GM19025 (cell line): Measurements from ENCODE around the gene HTR3C.
"Not testable (repeated sequence)": the region's sequence is repeated elsewhere in the genome, so short reads cannot be mapped to it uniquely, and the experiment has no call there.

Source experiments
- ATAC-seq: cut with Tn5 transposase; IDR thresholded peaks from one replicate; pipeline ENCODE4 v1.9.1; 2021; ENCODE audit warnings: mild to moderate bottlenecking, low read depth, moderate library complexity; ENCODE audit not compliant: unreplicated experiment

Gene HTR3C

DNA sequence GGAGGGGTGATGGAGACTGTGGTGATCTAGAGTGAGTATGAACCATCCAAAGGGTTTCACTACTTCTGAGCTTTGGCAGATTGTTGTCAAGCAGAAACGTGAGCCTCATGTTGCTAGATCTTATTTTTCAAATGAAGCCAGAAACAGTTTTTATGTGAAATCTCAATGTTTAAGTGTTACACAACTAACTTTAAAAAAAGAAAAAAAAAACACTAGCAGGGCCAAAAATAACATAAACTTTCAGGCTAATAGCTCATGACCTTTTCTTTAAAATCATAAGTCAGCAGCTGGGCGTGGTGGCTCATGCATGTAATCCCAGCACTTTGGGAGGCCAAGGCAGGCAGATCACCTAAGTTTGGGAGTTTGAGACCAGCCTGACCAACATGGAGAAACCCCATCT, 23.4 kb upstream of the HTR3C start:
- no peak for ATAC-seq

DNA sequence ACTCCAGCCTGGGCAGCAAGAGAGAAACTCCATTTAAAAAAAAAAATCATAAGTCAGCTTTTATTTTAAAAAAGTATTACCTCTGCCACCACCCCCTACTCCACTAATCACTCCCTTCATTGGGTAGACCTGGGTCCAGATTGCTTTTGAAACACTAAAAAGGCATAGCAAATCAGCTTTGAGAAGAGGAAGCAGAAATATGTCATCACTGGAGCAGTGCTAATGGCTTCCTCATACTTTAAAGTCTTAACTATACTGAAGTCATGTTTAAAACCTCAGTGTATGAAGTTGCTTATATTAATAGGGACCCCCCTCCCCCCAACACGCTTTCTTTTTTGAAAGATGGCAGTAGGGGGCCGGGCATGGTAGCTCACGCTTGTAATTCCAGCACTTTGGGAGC, 22.3 kb upstream of the HTR3C start:
- ATAC-seq, result no peak

GRCh38 chr3:184031187-184031792, 21.6 kb upstream of the HTR3C start, which contains the start of gene HTR3D:
Gene HTR3D, plus strand, starts transcription at chr3:184031742. Its CDS starts 0 bp downstream, at chr3:184031742.
- no peak for ATAC-seq

GRCh38 chr3:184037816-184038215, 15.0 kb upstream of the HTR3C start:
- ATAC-seq, result no peak

DNA sequence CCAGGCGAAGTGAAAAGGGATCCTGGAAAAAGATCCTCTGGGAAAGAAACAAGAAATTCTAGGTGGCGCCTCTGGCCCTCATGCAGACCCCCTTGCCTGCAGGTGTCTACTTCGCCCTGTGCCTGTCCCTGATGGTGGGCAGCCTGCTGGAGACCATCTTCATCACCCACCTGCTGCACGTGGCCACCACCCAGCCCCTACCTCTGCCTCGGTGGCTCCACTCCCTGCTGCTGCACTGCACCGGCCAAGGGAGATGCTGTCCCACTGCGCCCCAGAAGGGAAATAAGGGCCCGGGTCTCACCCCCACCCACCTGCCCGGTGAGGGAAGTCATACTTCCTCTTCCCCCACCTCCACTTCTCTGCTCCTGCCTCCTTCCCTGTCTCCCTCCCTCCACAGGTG, 14.5 kb upstream of the HTR3C start:
- ATAC-seq, result not testable (repeated sequence)

- ATAC-seq, result no peak
These were observed 13.4 kb upstream of the HTR3C start for GRCh38 chr3:184039414-184039813.

DNA sequence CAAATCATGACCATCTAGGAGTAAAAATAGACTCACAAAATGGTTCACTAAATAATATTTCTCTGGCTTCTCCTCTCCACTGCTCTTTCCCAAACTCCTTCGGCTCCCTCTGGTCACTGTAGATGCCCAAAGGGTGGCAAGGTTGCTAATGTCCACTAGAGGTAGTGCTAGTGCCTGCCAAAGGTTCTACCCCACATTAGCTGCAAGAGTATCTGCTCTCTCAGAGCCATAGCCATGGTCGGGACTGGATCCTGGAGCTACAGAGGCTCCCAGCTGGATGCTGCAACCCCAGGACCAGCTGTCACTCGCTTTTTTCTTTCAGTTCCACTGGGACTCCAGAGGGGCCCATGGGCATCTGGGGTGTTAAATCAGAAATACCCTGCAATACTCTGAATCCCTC, 12.8 kb upstream of the HTR3C start:
- ATAC-seq, result no peak

DNA sequence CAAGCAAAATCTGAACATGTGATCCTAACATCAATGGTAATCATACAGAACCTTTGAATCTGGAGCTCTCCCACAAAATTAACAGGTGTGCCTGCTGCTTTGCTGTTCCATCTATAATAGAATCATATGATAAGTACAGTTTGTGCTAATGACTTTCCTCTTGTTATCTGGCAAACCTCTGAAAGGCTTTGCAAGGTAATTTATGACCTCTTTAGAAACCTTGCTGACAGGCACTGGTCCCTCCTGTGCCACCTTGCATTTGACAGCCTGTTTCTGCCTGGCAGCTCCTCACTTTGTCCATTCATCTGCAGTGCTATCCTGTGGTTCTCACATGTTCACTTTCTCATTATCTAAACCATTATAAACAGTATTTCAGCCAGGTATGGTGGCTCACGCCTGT, 10.2 kb upstream of the HTR3C start:
- no peak for ATAC-seq

DNA sequence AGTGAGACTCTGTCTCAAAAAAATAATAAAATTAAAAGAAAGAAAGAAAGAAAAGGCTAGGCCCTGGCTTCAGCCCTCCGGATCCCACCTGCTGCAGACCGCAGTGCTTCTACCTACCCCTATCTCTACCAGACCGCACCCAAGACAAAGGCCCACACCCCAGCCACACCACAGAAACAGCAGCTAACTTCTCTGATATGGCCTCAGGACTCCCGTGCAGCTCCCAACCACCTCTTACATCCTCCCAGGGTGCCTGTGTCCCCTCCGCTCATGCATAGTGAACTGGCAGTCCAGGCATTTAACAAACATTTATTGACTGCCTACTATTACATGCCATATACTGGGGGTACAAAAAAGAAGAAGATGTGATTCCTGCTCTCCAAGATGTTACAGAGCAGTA, 6.9 kb upstream of the HTR3C start:
- no peak for ATAC-seq

- no peak for ATAC-seq
These were observed 2.5 kb upstream of the HTR3C start for GRCh38 chr3:184050217-184050847.

- ATAC-seq, result no peak
These were observed 5.2 kb downstream of the HTR3C start for GRCh38 chr3:184058029-184058428.

DNA sequence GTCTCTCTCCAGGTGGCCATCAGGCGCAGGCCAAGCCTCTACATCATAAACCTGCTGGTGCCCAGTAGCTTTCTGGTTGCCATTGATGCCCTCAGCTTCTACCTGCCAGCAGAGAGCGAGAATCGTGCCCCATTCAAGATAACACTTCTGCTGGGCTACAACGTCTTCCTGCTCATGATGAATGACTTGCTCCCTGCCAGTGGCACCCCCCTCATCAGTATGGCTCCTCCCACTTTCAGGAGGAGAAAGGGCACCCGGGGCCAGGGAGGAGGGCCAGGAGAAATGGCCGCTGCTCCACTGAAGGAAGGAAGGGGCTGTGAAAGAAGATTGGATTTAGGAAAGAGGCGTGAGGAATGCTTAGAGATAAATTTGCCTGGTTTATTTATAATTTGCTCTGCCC, 6.6 kb downstream of the HTR3C start:
- no peak for ATAC-seq

- ATAC-seq, result no peak
These were observed 9.8 kb downstream of the HTR3C start for GRCh38 chr3:184062637-184063036.

DNA sequence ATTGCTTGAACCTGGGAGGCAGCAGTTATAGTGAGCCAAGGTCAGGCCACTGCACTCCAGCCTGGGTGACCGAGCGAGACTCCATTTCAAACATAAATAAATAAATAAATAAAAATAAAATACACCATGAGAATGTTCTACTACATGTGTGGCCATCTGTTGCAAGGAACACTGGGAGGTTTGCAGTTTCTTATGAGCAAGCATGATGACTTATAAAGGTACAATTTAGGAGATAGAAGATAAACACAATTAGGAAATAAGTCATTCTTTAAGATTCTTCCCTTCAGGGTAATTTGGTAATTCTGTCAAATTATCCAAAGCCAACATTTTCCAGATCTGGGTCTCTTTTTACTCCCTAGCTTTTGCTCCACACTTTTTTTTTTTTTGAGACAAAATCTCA, 13.4 kb downstream of the HTR3C start:
- no peak for ATAC-seq

DNA sequence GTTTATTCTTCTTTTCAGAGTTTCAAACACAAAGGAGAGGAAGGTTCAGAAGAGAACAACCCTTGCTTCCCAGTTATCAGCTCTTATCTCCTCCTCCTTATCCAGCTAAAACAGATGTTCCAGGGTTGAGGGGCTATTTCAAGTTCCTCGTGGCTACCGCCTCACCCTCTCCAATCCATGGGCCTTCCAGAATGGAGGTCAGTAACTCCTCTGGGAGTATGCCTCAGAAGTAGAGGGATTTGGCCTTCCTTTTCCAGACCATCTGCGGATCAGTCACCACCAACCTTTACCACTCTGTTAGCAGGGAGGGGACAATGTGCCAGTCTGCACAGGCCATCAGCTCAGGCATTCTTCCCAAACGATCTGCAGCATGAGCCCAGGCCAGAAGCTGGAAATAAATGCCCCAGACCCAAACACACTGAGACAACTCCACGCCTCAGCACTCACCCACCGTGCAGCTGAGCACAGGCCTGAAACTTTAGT, 14.8 kb downstream of the HTR3C start:
- ATAC-seq, result no peak

DNA sequence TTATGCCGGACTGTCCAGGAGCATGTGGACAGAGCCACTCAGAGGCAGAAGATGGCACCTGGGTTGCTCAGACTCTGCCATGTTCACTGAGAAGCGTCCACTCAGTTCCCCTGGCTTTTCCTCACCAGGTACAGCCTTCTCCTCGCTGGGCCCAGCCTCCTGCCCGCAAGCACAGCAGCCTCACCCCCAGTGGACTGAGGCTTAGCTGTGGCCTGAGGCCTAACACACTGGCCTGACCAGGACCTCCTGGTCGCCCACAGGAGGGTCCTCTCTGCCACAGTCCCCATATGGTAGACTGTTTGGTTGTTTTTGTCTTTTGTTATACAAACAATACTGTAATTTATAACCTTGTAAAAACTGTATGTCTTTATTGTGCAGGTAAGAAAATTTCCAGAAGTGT, 15.5 kb downstream of the HTR3C start:
- ATAC-seq, result no peak

DNA sequence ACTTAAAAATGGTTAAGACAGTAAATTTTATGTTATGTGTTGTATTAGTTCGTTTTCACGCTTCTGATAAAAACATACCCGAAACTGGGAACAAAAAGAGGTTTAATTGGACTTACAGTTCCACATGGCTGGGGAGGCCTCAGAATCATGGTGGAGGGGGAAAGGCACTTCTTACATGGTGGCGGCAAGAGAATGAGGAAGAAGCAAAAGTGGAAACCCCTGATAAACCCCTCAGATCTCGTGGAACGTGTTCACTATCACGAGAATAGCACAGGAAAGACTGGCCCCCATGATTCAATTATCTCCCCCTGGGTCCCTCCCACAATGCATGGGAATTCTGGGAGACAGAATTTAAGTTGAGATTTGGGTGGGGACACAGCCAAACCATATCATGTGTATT, 18.3 kb downstream of the HTR3C start:
- ATAC-seq, result not testable (repeated sequence)

DNA sequence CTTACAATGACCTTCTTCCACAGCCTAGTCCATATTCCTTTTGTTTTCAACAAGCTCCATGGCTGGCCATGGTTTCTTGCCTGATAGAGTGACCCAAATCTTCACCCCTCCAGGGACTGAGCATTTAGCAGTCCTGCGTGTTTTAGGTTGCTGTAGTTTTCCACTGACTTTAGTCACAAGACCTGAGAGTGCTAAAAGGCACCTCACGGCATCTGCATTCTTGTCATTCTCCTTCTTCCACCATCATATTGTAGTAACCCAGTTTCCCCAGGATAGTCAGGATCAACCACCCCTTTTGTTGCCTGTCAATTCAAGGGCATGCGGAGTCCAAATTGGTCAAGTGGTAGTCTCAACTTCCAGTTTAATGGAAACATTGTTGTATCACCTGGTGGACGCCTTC, 20.8 kb downstream of the HTR3C start:
- no peak for ATAC-seq

DNA sequence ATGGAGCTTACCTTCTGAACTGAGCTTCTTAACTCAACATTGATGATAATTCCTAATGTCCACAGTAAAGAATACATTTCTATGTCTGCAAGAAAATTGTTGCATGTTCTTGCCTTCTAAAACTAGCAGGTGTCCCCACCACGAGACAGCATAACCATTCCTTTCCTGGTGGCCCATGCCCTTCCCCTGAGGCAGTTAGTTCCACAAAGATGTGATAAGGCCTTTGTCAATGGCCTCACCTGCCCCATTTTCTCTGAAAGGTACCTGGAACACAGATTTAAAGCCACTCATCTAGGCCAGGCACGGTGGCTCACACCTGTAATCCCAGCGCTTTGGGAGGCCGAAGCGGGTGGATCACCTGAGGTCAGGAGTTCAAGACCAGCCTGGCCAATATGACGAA, 23.1 kb downstream of the HTR3C start:
- ATAC-seq, result no peak

DNA sequence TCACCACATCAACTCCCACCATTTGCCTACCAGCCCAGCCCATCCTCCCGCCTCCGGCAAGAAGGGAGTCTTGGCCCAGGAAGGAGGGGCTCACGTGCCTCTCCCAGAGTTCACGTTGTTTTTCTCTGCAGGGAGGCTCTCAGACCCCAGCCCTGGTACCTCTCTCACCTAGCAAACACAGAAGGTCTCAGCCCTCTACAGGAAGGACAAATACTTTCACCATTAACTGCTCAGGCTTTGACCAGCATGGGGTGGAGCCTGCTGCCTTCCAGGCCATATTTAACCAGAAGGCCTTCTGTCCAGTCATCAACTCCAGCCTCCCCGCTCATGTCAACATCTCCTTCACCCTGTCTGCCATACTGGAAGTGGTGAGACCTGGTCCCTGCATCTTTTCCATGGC, 25.0 kb downstream of the HTR3C start:
- ATAC-seq, result no peak

DNA sequence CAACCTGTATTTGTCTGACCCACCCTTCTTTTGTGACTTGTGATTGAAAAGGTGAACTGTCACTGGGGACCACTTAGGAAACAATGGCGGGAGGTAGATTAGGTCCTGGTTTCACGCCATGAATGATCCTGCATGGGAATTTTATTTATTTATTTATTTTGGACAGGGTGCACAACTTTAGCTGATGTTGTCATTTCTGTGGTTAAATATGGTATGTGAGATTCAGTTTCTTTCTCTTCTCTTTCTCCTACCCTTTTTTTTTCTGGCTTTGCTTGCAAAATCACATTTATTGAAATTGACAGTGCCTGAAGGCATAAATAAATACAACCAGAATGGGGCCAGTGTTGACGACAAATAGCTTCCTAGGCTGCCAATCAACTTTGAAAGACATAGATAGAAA, 26.0 kb downstream of the HTR3C start:
- ATAC-seq, result no peak

DNA sequence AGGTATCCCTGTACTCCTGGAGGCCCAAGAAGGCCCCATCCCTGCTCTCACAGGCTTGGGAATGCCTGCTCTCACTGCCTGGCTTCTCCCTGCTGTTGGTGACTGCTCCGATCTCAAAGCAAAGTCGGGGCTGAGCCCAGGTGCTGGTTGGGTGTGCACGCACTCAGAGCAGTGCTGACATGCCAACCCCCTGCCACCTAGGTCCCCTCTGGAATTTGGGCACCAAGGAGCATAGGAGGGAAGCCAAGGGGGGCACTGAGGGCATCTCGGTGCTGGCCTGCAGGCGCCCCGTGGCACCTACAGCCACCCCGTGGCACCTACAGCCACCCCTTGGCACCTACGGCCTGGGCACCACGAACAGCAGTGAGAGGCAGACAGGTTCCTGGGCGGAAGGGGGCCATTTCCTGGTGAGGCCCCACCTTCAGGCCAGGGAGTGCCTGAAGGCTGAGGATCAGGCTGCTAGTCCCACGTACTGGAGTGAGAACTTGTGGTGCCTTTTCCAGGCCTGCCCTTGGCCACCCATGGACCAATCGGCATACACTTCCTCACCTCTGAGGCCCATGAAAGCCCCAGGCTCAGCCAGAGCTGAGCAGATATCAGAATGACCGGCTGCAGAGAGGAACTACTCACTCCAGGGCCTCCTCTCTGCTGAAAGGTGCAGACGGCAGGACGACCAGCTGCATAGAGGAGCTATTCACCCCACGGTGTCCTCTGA, 28.4 kb downstream of the HTR3C start:
- no peak for ATAC-seq
